Measurements from ENCODE around the gene IFITM2. TPM values are rescaled to one million over a fixed set of nuclear protein-coding genes. Genes with fewer than 3 reads are reported as not detected.
A peak's percentile ranks its signal among the peaks of the same experiment; 100 is the strongest.
"Not testable (repeated sequence)": the region's sequence is repeated elsewhere in the genome, so short reads cannot be mapped to it uniquely, and the experiment has no call there.

The IFITM2 gene
- total RNA-seq, 4 donors from 2014 or later = 27.8 to 926 (median 269) TPM

DNA sequence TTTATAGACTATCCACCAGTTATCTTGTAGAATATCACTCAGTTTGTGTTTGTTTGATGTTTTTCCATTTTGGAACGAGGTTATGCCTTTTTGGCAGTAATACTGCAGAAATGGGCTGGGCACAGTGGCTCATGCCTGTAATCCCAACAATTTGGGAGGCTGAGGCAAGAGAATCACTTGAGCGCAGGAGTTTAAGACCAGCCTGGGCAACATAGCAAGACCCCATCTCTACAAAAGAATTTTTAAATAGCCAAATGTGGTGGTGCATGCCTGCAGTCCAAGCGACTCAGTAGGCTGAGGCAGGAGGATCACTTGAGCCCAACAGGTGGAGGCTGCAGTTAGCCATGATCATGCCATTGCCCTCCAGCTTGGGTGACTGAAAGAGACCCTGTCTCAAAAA, 38.9 kb downstream of the IFITM2 start:
- Histone ChIP-seq H3K9me3 (no peaks in the 10 kb centered on the region), H3K36me3 (no peaks in the 10 kb centered on the region), H3K4me1 (no peaks in the 10 kb centered on the region), H3K27ac (no peak overlapping the region), H3K27me3 (no peaks in the 10 kb centered on the region), H3K4me3 (no peak overlapping the region)
- no peak for DNase-seq
- intact Hi-C loops (cut with DNase I; ENCODE audit: low total_unique reads) = no loop called here
- no peak for TF ChIP-seq POLR2A (IDR thresholded peaks at IDR 0.05)
- TF ChIP-seq, protein P1, sequence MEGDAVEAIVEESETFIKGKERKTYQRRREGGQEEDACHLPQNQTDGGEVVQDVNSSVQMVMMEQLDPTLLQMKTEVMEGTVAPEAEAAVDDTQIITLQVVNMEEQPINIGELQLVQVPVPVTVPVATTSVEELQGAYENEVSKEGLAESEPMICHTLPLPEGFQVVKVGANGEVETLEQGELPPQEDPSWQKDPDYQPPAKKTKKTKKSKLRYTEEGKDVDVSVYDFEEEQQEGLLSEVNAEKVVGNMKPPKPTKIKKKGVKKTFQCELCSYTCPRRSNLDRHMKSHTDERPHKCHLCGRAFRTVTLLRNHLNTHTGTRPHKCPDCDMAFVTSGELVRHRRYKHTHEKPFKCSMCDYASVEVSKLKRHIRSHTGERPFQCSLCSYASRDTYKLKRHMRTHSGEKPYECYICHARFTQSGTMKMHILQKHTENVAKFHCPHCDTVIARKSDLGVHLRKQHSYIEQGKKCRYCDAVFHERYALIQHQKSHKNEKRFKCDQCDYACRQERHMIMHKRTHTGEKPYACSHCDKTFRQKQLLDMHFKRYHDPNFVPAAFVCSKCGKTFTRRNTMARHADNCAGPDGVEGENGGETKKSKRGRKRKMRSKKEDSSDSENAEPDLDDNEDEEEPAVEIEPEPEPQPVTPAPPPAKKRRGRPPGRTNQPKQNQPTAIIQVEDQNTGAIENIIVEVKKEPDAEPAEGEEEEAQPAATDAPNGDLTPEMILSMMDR (IDR thresholded peaks at IDR 0.05) = no peak

DNA sequence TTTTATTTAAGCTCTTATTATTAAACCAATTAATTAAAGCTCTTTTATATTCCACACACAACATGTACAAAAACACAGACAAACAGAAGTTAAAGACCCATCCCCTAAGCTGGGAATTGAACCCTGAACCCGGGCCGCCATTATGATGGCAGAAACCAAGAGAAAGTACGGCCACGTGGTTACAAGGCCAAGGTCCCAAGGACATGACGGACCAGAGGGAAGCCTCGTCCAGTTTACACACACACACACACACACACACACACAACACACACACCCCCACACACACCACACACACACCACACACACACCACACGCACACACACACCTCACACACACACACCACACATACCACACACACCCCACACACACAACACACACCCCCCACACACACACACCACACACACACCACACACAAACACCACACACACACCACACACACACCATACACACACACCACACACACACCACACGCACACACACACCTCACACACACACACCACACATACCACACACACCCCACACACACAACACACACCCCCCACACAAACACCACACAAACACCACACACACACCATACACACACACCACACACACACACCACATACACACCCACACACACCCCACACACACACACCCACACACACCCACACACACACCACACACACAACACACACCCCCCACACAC, 41.8 kb downstream of the IFITM2 start:
- DNase-seq = peak in 1 of 2 donors; percentile 11
- H3K27me3 ChIP-seq; intact Hi-C loops (cut with DNase I; ENCODE audit: low total_unique reads); H3K27ac ChIP-seq; H3K36me3 ChIP-seq; H3K4me3 ChIP-seq; H3K9me3 ChIP-seq: not testable (repeated sequence)
- peaks cover 5 to 11% of the 10 kb centered on the region in 2 donors for H3K4me1 ChIP-seq

DNA sequence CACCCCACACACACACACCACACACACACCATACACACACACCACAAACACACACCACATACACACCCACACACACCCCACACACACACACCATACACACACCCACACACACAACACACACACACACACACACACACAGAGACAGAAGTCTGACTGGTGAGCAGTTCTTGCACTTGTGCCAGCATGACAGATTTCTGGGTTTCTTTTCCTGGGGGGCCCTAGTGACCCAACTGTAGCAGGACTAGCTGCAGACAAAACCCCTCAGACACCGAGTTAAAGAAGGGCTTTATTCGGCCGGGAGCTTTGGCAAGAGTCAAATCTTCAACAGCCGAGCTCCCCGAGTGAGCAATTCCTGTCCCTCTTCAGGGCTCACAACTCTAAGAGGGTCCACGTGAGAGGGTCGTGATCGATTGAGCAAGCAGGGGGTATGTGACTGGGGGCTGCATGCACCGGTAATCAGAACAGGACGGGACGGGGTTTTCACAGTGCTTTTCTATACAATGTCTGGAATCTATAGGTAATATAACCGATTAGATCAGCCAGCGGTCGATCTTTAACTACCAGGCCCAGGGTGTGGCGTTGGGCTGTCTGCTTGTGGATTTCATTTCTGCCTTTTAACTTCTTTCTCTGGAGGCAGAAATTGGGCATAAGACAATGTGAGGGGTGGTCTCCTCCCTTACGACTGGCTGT, 42.6 kb downstream of the IFITM2 start:
- intact Hi-C loops (cut with DNase I; ENCODE audit: low total_unique reads) = not testable (repeated sequence)
- peak in 1 of 2 donors; percentile 8 for DNase-seq

DNA sequence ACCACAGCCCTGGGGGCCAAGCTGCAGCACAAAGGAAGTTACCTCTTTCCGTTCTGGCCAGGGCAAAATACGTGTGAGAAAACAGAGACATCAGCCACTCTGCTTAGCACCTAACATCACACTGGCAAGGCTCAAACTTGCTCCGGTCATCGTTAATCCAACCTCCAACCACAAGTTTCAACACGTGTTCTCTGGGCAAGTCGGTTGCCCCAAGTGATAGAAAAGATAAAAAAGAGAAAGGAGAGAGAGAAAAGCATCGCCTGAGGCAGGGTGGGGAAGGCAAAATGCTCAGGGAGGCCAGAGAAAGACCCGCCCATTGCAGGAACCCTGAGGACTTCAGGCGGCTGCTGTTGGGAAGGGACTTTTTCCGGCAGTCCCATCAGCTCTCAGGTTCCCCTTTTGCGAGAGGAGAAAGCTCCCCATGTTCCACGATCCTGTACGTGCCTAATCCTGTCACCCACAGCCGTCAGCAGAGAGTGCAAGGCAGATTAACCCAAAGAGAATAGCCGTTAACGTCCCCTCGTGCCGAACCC, 43.2 kb downstream of the IFITM2 start:
- Histone ChIP-seq H3K4me3 (no peak overlapping the region), H3K27ac (no peak overlapping the region), H3K4me1 (peaks cover 10 to 11% of the 10 kb centered on the region in 2 donors), H3K9me3 (no peaks in the 10 kb centered on the region), H3K27me3 (no peaks in the 10 kb centered on the region), H3K36me3 (no peaks in the 10 kb centered on the region)
- intact Hi-C loops (cut with DNase I; ENCODE audit: low total_unique reads) = no loop called here
- DNase-seq = peak; percentile 14 to 18
- TF ChIP-seq, protein P1 (IDR thresholded peaks at IDR 0.05) = no peak
- TF ChIP-seq POLR2A (IDR thresholded peaks at IDR 0.05) = no peak

More for the DNA sequence above, 42.6 kb downstream of the IFITM2 start:
- not testable (repeated sequence) for H3K27me3 ChIP-seq, H3K27ac ChIP-seq, H3K36me3 ChIP-seq, H3K9me3 ChIP-seq, H3K4me3 ChIP-seq
- H3K4me1 ChIP-seq = peaks cover 5 to 11% of the 10 kb centered on the region in 2 donors

DNA sequence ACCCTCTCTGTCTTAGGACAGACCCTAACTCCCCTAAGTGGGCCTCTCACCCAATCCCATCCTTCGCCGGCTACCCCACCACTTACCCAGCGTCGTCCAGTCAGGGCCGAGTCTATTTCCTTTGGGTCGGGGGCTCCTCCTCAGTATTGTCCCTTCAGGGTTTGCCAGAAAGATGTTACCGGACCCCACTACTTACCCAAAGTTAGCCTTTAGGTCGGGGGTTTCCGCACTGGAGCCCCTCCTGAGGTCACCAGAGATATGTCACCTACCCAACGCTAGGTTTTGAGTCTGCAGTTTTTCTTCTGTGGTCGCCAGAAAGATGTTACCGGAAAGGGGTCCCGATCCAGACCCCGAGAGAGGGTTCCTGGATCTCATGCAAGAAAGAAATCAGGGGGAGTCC, 43.8 kb downstream of the IFITM2 start:
- intact Hi-C loops (cut with DNase I; ENCODE audit: low total_unique reads) = no loop called here
- peak; percentile 14 to 25 for DNase-seq
- no peaks in the 10 kb centered on the region for H3K9me3 ChIP-seq

More for the DNA sequence above, 43.8 kb downstream of the IFITM2 start:
- H3K27ac ChIP-seq = no peak overlapping the region
- no peaks in the 10 kb centered on the region for H3K27me3 ChIP-seq
- TF ChIP-seq POLR2A (IDR thresholded peaks at IDR 0.05) = no peak
- TF ChIP-seq, protein P1 (IDR thresholded peaks at IDR 0.05) = no peak
- peaks cover 10 to 11% of the 10 kb centered on the region in 2 donors for H3K4me1 ChIP-seq
- no peak overlapping the region for H3K4me3 ChIP-seq
- H3K36me3 ChIP-seq = no peaks in the 10 kb centered on the region

Measured in uterus (tissue), 4 donors.